T-cell (primary cell): Measurements from ENCODE around the gene SUPT3H. TPM values are rescaled to one million over a fixed set of nuclear protein-coding genes. Genes with fewer than 3 reads are reported as not detected.

Experiments used
- ATAC-seq, 4 experiments: fragments of 200-7000 bp in 3 of 4; fragments of 150-1000 bp in 1 of 4; cut with Tn5 transposase; replicated peaks in 1 of 4; 1 replicate in 3 of 4; 2 replicates in 1 of 4; pipeline ENCODE4 v1.10.0; 2021; ENCODE audit warnings: moderate library complexity in 3 of 4, mild to moderate bottlenecking in 2 of 4, moderate number of reproducible peaks in 1 of 4
- CTCF ChIA-PET, 2 donors: fragments of 300-600 bp; sonication (Branson Sonifier 250); formaldehyde crosslinking; loops; one replicate each; lab custom pipeline; 2022; ENCODE audit warnings: antibody characterized with exemption in 2 of 2; lab: Charles Lee
- POLR2A ChIA-PET, 2 donors: fragments of 300-600 bp; sonication (Branson Sonifier 250); formaldehyde crosslinking; loops; one replicate each; lab custom pipeline; 2022; ENCODE audit warnings: antibody characterized with exemption in 2 of 2; lab: Charles Lee
- DNase-seq, 35 experiments: peaks; one replicate each; pipeline versions ENCODE4 v3.0.0 to v3.0.0-alpha.2; 2013 to 2023
- H3K27ac ChIP-seq: one replicate; pipeline ENCODE4 v1.5.1; 2013; ENCODE audit warnings: low read length
- H3K27me3 ChIP-seq, 2 experiments: replicated peaks in 1 of 2; 1 replicate in 1 of 2; 2 replicates in 1 of 2; pipeline versions ENCODE4 v1.6.1 to v1.7.0; 2013; ENCODE audit warnings: low read length in 1 of 2, mixed read lengths in 1 of 2; ENCODE audit not compliant: control insufficient read depth in 2 of 2, insufficient read depth in 2 of 2; ENCODE audit errors: extremely low read depth in 1 of 2
- H3K36me3 ChIP-seq, 2 donors: 1 replicate in 1 of 2; 2 replicates in 1 of 2; pipeline versions ENCODE4 v1.6.1 to v1.7.0; 2013; ENCODE audit warnings: low read length in 1 of 2; ENCODE audit not compliant: control insufficient read depth in 2 of 2, insufficient read depth in 1 of 2; ENCODE audit errors: extremely low read depth in 1 of 2
- H3K4me1 ChIP-seq, 2 experiments: 1 replicate in 1 of 2; 2 replicates in 1 of 2; pipeline versions ENCODE4 v1.6.1 to v1.7.0; 2013; ENCODE audit warnings: low read length in 2 of 2, mixed read lengths in 1 of 2; ENCODE audit not compliant: insufficient read depth in 2 of 2, control insufficient read depth in 1 of 2; ENCODE audit errors: extremely low read depth in 1 of 2
- H3K4me3 ChIP-seq, 2 donors: 1 replicate in 1 of 2; 2 replicates in 1 of 2; pipeline versions ENCODE4 v1.5.1 to v1.7.0; 2013; ENCODE audit warnings: mild to moderate bottlenecking in 2 of 2, low read length in 1 of 2, moderate library complexity in 1 of 2; ENCODE audit not compliant: control insufficient read depth in 1 of 2; ENCODE audit errors: extremely low read depth in 1 of 2
- H3K9me3 ChIP-seq: 2 replicates; pipeline ENCODE4 v1.7.0; 2013
- H3K27ac Mint-ChIP-seq, 2 donors: one replicate each; pipeline ENCODE4 v1.8.0; 2020 to 2021; ENCODE audit warnings: mild to moderate bottlenecking in 2 of 2, mixed read lengths in 2 of 2
- H3K27me3 Mint-ChIP-seq, 2 donors: one replicate each; pipeline ENCODE4 v1.8.0; 2021 to 2022; ENCODE audit warnings: mixed read lengths in 2 of 2
- H3K36me3 Mint-ChIP-seq: one replicate; pipeline ENCODE4 v1.8.0; 2021; ENCODE audit warnings: mixed read lengths
- H3K4me1 Mint-ChIP-seq, 3 donors: one replicate each; pipeline ENCODE4 v1.8.0; 2020 to 2022; ENCODE audit warnings: mixed read lengths in 3 of 3, mild to moderate bottlenecking in 1 of 3
- H3K4me3 Mint-ChIP-seq, 3 donors: one replicate each; pipeline ENCODE4 v1.8.0; 2020 to 2022; ENCODE audit warnings: mild to moderate bottlenecking in 3 of 3, mixed read lengths in 3 of 3, moderate library complexity in 3 of 3
- H3K9me3 Mint-ChIP-seq, 3 donors: one replicate each; pipeline ENCODE4 v1.8.0; 2020 to 2022; ENCODE audit warnings: mixed read lengths in 3 of 3
- WGBS: methylation state at CpG from one replicate; pipeline ENCODE4 v1.1.5; 2013; ENCODE audit warnings: missing lambda C conversion rate; ENCODE audit not compliant: insufficient coverage; 5-methylcytosine and 5-hydroxymethylcytosine counted together
- total RNA-seq, 35 experiments: library from RNA in 6 of 35; stranded (reverse) in 6 of 35; fragments of 120-200 nt in 1 of 35; gene quantifications; one replicate each; pipeline versions ENCODE4 v1.2.1 to v1.2.4 and lab custom pipeline; 2013 to 2026

The SUPT3H gene
- total RNA-seq, 5 donors from 2014 or later (not counting 1 experiment from before 2014, with no cell fraction given) = 9.3 to 12.9 (median 10.7) TPM

GRCh38 chr6:44805238-44805846, 572.4 kb downstream of the SUPT3H start:
- ChIA-PET CTCF (no interaction called here), POLR2A (interaction anchor here in 1 of 2 donors (0.5 kb wide), 1 partner anchor 246 kb away, joined by 4 read pairs; no protein-coding TSS in a partner anchor)
- Histone ChIP-seq H3K9me3 (no peaks in the 10 kb centered on the region), H3K4me3 (no peak overlapping the region), H3K4me1 (peaks cover 0 to 6% of the 10 kb centered on the region in 2 experiments), H3K27ac (no peak overlapping the region), H3K36me3 (no peaks in the 10 kb centered on the region), H3K27me3 (no peaks in the 10 kb centered on the region)
- peaks cover 7 to 13% (median 8%) of the 10 kb centered on the region in 3 donors for H3K4me1 Mint-ChIP-seq
- ATAC-seq = no peak
- H3K27ac Mint-ChIP-seq = peak overlapping the region in 1 of 2 donors; percentile 7
- no peak for DNase-seq
- H3K27me3 Mint-ChIP-seq = no peaks in the 10 kb centered on the region
- peaks cover 8% of the 10 kb centered on the region for H3K36me3 Mint-ChIP-seq
- H3K4me3 Mint-ChIP-seq = no peak overlapping the region
- WGBS = 94% methylated on average over 6 of the region's 7 CpGs
- no peaks in the 10 kb centered on the region for H3K9me3 Mint-ChIP-seq

GRCh38 chr6:44804546-44805159, 573.1 kb downstream of the SUPT3H start:
- Mint-ChIP-seq H3K27ac (peak overlapping the region in 1 of 2 donors; percentile 7), H3K27me3 (peaks cover 0 to 1% of the 10 kb centered on the region in 2 donors), H3K4me1 (peaks cover 7 to 9% (median 7%) of the 10 kb centered on the region in 3 donors), H3K36me3 (peaks cover 8% of the 10 kb centered on the region), H3K9me3 (no peaks in the 10 kb centered on the region), H3K4me3 (no peak overlapping the region)
- ChIA-PET POLR2A (interaction anchor here in 1 of 2 donors (0.5 kb wide), 1 partner anchor 246 kb away, joined by 4 read pairs; no protein-coding TSS in a partner anchor), CTCF (no interaction called here)
- Histone ChIP-seq H3K36me3 (no peaks in the 10 kb centered on the region), H3K27me3 (no peaks in the 10 kb centered on the region), H3K27ac (no peak overlapping the region), H3K4me3 (no peak overlapping the region), H3K4me1 (peaks cover 0 to 6% of the 10 kb centered on the region in 2 experiments), H3K9me3 (no peaks in the 10 kb centered on the region)
- DNase-seq = no peak
- ATAC-seq = no peak
- WGBS = 100% methylated on average over 1 of the region's 4 CpGs

- H3K4me3 Mint-ChIP-seq = no peak overlapping the region
- POLR2A ChIA-PET = no interaction called here
- CTCF ChIA-PET = no interaction called here
Measured at GRCh38 chr6:44804016-44804415, 573.7 kb downstream of the SUPT3H start.

GRCh38 chr6:44800784-44801592, 576.7 kb downstream of the SUPT3H start:
- H3K4me3 Mint-ChIP-seq = no peak overlapping the region
- Histone ChIP-seq H3K36me3 (no peaks in the 10 kb centered on the region), H3K27me3 (no peaks in the 10 kb centered on the region), H3K4me1 (no peaks in the 10 kb centered on the region), H3K9me3 (no peaks in the 10 kb centered on the region), H3K4me3 (no peak overlapping the region), H3K27ac (no peak overlapping the region)
- H3K27me3 Mint-ChIP-seq = peaks cover 3 to 9% of the 10 kb centered on the region in 2 donors
- no peak for ATAC-seq
- H3K4me1 Mint-ChIP-seq = no peaks in the 10 kb centered on the region
- H3K27ac Mint-ChIP-seq = no peak overlapping the region
- peaks cover 0 to 2% (median 0%) of the 10 kb centered on the region in 3 donors for H3K9me3 Mint-ChIP-seq
- 78% methylated on average over 3 of the region's 8 CpGs for WGBS
- H3K36me3 Mint-ChIP-seq = no peaks in the 10 kb centered on the region
- DNase-seq = no peak
- ChIA-PET CTCF (no interaction called here), POLR2A (no interaction called here)

More at GRCh38 chr6:44804016-44804415, 573.7 kb downstream of the SUPT3H start:
- ATAC-seq (no peak), DNase-seq (no peak)
- Mint-ChIP-seq H3K27me3 (peaks cover 0 to 3% of the 10 kb centered on the region in 2 donors), H3K36me3 (peaks cover 5% of the 10 kb centered on the region), H3K4me1 (peaks cover 2 to 4% (median 2%) of the 10 kb centered on the region in 3 donors), H3K27ac (no peak overlapping the region), H3K9me3 (no peaks in the 10 kb centered on the region)
- no peaks in the 10 kb centered on the region for H3K36me3 ChIP-seq
- H3K27ac ChIP-seq = no peak overlapping the region
- H3K9me3 ChIP-seq = no peaks in the 10 kb centered on the region
- H3K4me1 ChIP-seq = peaks cover 0 to 1% of the 10 kb centered on the region in 2 experiments
- H3K27me3 ChIP-seq = no peaks in the 10 kb centered on the region
- WGBS = 91% methylated on average over 5 of the region's 5 CpGs
- H3K4me3 ChIP-seq = no peak overlapping the region

GRCh38 chr6:44800171-44800783, 577.5 kb downstream of the SUPT3H start:
- no peaks in the 10 kb centered on the region for H3K4me1 Mint-ChIP-seq
- peaks cover 0 to 4% (median 0%) of the 10 kb centered on the region in 3 donors for H3K9me3 Mint-ChIP-seq
- no peaks in the 10 kb centered on the region for H3K9me3 ChIP-seq
- no peak overlapping the region for H3K27ac Mint-ChIP-seq
- H3K36me3 Mint-ChIP-seq = no peaks in the 10 kb centered on the region
- H3K27me3 ChIP-seq = peaks cover 0 to 2% of the 10 kb centered on the region in 2 experiments
- POLR2A ChIA-PET = no interaction called here
- CTCF ChIA-PET = no interaction called here
- no peak overlapping the region for H3K27ac ChIP-seq
- WGBS = 79% methylated on average over 5 of the region's 8 CpGs
- DNase-seq = no peak
- no peaks in the 10 kb centered on the region for H3K4me1 ChIP-seq
- ATAC-seq = no peak
- H3K4me3 ChIP-seq = no peak overlapping the region
- H3K4me3 Mint-ChIP-seq = no peak overlapping the region
- H3K36me3 ChIP-seq = no peaks in the 10 kb centered on the region
- peaks cover 5 to 9% of the 10 kb centered on the region in 2 donors for H3K27me3 Mint-ChIP-seq

GRCh38 chr6:44797746-44798145, 580.0 kb downstream of the SUPT3H start:
- DNase-seq = no peak

More at GRCh38 chr6:44797746-44798145, 580.0 kb downstream of the SUPT3H start:
- ChIA-PET CTCF (no interaction called here), POLR2A (no interaction called here)
- peaks cover 0 to 4% (median 0%) of the 10 kb centered on the region in 3 donors for H3K9me3 Mint-ChIP-seq
- H3K4me3 Mint-ChIP-seq = no peak overlapping the region
- no peaks in the 10 kb centered on the region for H3K36me3 Mint-ChIP-seq
- peaks cover 9 to 14% of the 10 kb centered on the region in 2 donors for H3K27me3 Mint-ChIP-seq
- WGBS = 53% methylated on average over 2 of the region's 3 CpGs
- no peaks in the 10 kb centered on the region for H3K4me1 Mint-ChIP-seq
- Histone ChIP-seq H3K27me3 (peaks cover 0 to 12% of the 10 kb centered on the region in 2 experiments), H3K4me1 (no peaks in the 10 kb centered on the region), H3K27ac (no peak overlapping the region), H3K36me3 (no peaks in the 10 kb centered on the region), H3K4me3 (no peak overlapping the region), H3K9me3 (no peaks in the 10 kb centered on the region)
- no peak overlapping the region for H3K27ac Mint-ChIP-seq
- ATAC-seq = no peak
